ENCODE data around the gene INSYN1. TPM values are rescaled to one million over a fixed set of nuclear protein-coding genes. Genes with fewer than 3 reads are reported as not detected.

INSYN1 gene
- total and polyA plus RNA-seq, 2 of the 13 experiments (the other 11 are each of a cell fraction or from before 2014, with no cell fraction given) = not detected

- BruUV-seq (replicated peaks) = no TSS peak
- no peaks in the 10 kb centered on the region for H4K20me1 ChIP-seq (ENCODE audit: insufficient read depth, low read length)
- no peak overlapping the region for H3K9ac ChIP-seq (ENCODE audit: insufficient read depth, low read depth, low read length)
- in situ Hi-C loops (cut with HindIII; ENCODE audit: extremely low pct_ligation_motif_present, low pct_unique_long_range_greater_than_20kb) = no loop called here
- intact Hi-C loops (cut with micrococcal nuclease; ENCODE audit: unreplicated experiment) = no loop called here
- H3K4me1 ChIP-seq (ENCODE audit: insufficient read depth, low read length) = no peaks in the 10 kb centered on the region
- WGBS (ENCODE audit: low lambda C conversion rate) = 0% methylated on average over 1 of the region's 3 CpGs
- ATAC-seq (no peak), FAIRE-seq (no peak), DNase-seq (ENCODE audit: low spot score) (no peak)
- H3K9me3 ChIP-seq (ENCODE audit: low read length) = no peaks in the 10 kb centered on the region
- no peak overlapping the region for H2AFZ ChIP-seq (ENCODE audit: low read length)
- no peak overlapping the region for H3K4me2 ChIP-seq (ENCODE audit: low read depth, low read length)
- no peaks in the 10 kb centered on the region; a peak in 1 of 5 replicates for H3K27me3 ChIP-seq (ENCODE audit: control insufficient read depth in 1 of 2, insufficient read depth in 2 of 2, low read length in 2 of 2)
- ChIA-PET CTCF (ENCODE audit: low intra/inter-chr PET ratio, low total read pairs) (no interaction called here), POLR2A (no interaction called here)
- H3K79me2 ChIP-seq (ENCODE audit: insufficient read depth, low read length) = no peaks in the 10 kb centered on the region
- H3K36me3 ChIP-seq (replicated peaks in 1 of 2; ENCODE audit: control insufficient read depth in 1 of 2, insufficient read depth in 2 of 2, low read length in 2 of 2) = no peaks in the 10 kb centered on the region
- no peak overlapping the region for H3K4me3 ChIP-seq (replicated peaks in 1 of 3; ENCODE audit: insufficient read depth in 1 of 3, low read depth in 2 of 3, low read length in 3 of 3)
- no peak overlapping the region for H3K27ac ChIP-seq (ENCODE audit: extremely low read length, insufficient read depth, low read length)
- TF ChIP-seq ZSCAN21 (CRISPR knock-in tag; IDR thresholded peaks at IDR 0.05; ENCODE audit: borderline replicate concordance) = no peak
- no peak for TF ChIP-seq SP140L (CRISPR knock-in tag; IDR thresholded peaks at IDR 0.05; ENCODE audit: borderline replicate concordance)
- no peak for TF ChIP-seq ZNF749 (CRISPR knock-in tag; IDR thresholded peaks at IDR 0.05; ENCODE audit: borderline replicate concordance)
- TF ChIP-seq MIXL1 (CRISPR knock-in tag; IDR thresholded peaks at IDR 0.05) = no peak
- no peak for TF ChIP-seq ZFP1 (CRISPR knock-in tag; IDR thresholded peaks at IDR 0.05)
- no peak for TF ChIP-seq ZNF260 (CRISPR knock-in tag; IDR thresholded peaks at IDR 0.05; ENCODE audit: borderline replicate concordance, low read depth)
- no peak for TF ChIP-seq ZNF430 (CRISPR knock-in tag; IDR thresholded peaks at IDR 0.05)
- no peak for TF ChIP-seq PRDM15 (CRISPR knock-in tag; IDR thresholded peaks at IDR 0.05)
- TF ChIP-seq MIER3 (CRISPR knock-in tag; IDR thresholded peaks at IDR 0.05; ENCODE audit: borderline replicate concordance) = no peak
- TF ChIP-seq ZNF280D (CRISPR knock-in tag; IDR thresholded peaks at IDR 0.05) = no peak
- TF ChIP-seq ZNF841 (CRISPR knock-in tag; IDR thresholded peaks at IDR 0.05; ENCODE audit: borderline replicate concordance) = no peak
- TF ChIP-seq ZNF609 (CRISPR knock-in tag; IDR thresholded peaks at IDR 0.05; ENCODE audit: borderline replicate concordance) = no peak
- TF ChIP-seq ZNF614 (CRISPR knock-in tag; IDR thresholded peaks at IDR 0.05; ENCODE audit: borderline replicate concordance) = no peak
- no peak for TF ChIP-seq ZNF136 (CRISPR knock-in tag; IDR thresholded peaks at IDR 0.05; ENCODE audit: low read depth)
- TF ChIP-seq ZNF3 (CRISPR knock-in tag; IDR thresholded peaks at IDR 0.05) = no peak
Measured at GRCh38 chr15:73732930-73733329, 20.2 kb downstream of the INSYN1 start.

Measured in HepG2 (cell line).